DMS153 treated with DMSO at 0.1 percent for 48 hours (cell line): ENCODE results near the gene CHPF.

ENCODE experiments used
- DNase-seq: peaks from one replicate; lab custom pipeline; 2025; ENCODE audit not compliant: unreplicated experiment; lab: John Stamatoyannopoulos, UW

CHPF gene

DNA sequence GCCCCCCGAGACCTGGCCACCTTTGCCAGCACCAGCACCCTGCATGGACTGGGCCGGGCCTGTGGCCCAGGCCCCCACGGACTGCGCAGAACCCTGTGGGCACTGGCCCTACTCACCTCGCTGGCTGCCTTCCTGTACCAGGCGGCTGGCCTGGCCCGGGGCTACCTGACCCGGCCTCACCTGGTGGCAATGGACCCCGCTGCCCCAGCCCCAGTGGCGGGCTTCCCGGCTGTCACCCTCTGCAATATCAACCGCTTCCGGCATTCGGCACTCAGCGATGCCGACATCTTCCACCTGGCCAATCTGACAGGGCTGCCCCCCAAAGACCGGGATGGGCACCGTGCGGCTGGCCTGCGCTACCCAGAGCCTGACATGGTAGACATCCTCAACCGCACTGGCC lies 28.8 kb downstream of the CHPF start:
- no peak for DNase-seq

DNA sequence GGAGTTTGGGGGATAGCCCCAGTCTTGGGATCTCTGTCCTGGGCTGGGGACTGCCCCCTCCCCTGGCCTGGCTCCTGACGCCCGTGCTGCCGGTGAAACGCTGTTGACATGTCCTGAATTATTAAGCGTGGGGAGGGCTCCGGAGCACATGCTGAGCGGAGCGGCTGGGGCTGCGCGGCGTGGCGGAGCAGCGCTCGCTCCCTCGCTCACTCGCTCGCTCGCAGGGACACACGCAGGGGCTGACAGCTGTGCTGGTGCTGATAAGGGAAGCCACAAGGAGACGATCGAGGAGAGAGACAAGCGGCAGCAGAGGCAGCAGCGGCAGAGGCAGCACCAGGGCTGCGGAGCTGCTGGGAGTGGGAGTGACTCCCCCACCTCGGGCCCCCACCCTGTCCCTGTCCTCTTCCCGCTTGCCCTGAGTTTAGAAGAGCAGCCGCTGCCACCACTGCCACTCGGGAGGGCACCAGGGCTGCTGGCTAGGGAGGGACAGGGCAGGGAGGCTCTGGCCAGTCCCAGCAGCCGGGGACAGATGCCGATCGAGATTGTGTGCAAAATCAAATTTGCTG lies 29.3 kb downstream of the CHPF start, which contains the start of gene ASIC4:
Gene ASIC4 (plus strand): TSS at position 287 of the 566 bp plus-strand sequence. CDS start 243 bp downstream, at position 530.
- DNase-seq = no peak

DNA sequence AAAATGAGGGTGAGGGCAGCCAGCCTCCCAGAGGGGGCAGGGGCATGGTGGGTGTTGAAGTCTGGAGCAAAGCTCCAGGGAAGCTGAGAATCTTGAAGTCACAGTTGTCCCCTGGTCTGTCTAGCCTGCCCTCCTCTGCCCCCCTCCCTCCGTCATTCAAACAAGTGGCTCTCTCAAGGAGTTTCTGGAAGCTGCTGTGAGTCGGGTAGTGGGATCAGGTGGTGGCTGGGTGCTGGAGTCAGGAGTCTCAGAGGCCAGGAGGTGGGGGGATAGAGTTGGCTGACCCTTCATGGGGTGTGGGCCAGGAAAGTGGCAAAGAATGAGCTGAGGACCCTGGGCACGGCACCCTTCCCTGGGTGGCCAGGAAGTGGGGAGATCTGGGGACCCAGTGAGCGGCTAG lies 29.8 kb downstream of the CHPF start:
- DNase-seq = no peak

DNA sequence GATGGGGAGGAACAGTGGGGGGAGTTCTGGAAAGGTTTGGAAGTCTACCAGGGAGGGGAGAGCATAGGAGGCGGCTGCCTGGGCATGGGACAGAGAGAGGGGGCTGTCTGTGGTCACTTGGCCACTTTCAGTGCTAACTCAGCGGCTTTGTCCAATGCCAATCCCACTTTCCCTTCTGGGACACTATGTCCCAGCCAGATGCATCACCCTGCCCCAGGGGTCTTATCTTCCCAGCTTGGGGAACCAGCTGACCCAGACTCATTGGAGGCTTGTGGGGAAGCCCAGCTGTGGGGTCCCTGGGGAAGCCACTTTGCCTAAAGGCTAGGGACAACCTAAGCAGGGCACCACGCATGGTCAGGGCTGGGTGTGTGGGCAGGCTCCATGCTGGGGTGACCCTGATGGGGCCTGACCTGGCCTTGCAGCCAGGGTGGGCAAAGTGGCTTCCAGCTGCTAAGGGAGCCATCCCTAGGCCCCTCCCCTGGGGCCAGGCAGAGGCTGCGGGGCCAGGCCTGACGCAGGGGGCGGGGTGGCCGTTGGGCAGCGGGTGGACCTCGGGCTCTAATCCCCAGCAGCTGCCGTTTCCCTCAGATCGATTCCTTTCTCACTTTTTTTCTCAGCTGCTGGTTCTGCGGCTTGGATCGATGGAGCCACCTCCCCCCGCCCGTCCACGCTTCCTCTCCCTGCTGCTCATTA lies 30.9 kb downstream of the CHPF start:
- no peak for DNase-seq

DNA sequence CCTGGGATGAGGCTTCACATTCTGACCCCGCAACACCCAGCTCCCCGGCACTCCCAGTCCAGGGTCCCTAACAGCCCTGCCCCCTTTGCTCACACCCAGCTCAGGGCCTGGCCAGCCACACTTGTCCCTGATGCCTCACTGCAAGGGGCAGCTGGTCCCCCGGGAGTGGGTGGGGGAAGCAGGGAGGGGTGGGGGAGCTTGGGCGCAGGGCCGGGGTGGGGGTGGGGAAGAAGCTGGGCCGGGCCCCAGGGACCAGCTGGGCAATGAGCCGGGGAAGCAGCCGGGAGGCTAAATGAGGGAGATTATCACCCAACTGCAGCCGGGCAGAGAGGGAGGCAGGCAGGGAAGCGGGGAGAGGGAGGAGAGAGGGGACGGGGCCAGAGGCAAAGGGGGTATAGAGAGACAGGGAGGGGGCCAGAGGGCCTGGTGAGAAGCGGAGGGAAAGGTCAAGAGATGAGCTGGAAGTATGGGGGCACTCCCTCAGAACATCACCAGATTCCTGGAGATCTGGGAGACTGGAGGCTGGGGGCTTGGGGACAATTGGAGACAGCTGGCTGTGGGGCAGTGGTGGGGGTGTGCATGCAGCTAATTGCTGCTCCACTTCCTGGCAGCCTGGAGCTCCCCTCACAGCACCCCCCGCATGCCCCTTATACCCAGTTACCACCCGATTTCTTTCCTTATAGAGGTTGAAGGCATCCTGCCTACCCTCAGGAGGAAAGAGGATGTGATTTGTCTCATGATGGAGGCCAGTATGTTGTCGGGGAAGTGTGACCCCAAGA lies 31.9 kb downstream of the CHPF start:
- DNase-seq = no peak

DNA sequence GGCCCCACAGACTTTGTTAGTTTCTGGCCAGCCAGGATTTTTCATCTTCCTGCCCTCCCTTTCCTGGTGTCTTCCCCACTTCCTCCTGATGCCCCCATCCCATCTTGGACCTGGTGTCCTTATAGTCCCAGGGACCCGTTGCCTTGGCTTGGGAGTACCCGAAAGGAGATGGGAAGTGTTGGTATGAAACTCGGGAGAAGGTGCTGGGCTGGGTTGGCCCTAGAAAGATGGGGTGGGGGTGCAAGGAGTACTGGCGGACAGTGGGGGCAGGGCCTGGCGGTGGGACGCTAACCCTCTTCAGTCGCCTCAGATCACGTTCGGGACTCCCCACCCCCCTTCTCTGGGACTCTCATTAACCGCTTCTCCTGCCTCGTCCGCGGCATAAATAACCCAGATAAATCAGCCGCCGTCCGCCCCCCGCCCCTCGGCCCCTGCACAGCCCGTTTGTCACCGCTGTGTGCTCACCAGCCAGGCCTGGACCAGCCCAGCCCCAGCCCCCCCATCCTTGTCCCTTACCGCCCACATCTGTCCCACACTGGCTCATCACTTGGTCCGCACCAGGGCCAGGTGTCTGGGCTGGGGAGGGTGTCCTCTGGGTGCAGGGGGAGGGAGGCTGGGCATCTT lies 33.0 kb downstream of the CHPF start:
- no peak for DNase-seq

DNA sequence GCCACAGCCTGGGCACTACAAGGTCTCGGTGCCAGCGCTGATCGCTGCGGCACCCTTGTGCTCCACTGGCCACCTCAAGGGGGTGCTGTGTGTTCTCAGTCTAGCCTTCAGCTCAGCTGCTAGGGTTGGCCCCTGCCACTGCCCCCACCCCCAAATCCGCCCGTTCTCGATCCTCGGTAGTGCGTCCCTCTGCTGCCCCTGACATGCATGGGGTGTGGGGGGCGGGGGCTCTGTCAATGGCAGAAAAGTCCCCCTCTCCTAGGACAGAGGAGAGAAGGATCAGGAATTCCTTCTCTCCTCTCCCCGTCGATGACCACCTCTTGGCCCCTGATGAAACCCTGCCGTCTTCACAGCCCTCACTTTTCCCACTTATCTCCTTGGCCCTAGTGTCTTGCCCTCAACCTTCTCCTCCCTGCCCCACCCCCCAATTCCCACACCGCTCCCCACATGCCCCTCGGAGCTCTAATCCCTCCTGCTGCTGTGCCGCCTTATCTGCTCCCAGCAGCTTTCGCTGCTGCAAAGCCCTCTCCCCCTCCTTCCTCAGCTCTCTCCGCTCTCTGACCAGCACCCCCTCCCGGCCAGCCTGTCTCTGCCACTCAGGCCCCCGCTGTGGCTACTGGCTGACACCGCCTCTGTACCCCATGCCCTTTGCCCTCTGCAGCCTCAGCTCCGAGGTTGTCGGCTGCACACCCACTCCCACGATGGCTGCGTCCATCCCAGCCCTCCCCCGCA lies 33.7 kb downstream of the CHPF start:
- peak; percentile 45 for DNase-seq

DNA sequence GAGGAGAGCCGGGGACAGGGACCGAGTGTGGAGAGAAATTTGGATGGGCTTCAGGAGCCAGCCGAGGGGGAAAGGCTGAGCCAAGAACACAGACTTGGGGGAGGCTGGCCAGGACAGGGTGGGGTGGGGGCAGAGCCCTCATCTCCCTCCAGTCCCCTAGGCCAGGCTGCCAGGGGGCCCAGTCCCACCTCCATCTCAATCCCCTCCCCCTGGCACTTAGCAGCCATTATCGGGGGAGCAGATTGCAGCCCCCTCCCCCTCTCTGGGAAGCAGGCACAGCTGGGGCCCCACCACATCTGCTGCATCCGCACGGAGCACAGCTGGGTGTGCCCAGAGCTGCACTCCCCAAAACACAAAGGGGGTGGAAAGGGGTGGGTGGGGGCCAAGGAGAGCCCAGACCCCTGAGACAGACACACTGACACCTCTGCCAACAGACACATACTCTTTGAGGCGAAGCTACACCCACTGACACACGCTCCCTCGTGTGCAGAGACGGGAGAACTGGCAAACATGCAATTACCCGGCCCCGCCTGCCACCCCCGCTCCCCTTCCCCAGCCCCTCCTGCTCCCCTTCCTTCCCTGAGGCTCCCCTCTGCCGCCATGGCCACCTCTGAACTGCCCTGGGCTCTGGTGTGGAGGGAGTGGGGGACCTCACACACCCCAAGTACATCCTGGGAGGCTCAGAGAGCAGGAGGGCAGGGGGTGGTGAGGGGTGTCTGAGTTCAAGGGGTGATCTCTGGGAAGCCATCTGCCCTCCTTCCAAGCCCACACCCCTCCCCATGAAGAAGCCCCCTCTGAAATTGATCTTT lies 34.4 kb downstream of the CHPF start:
- DNase-seq = no peak

DNA sequence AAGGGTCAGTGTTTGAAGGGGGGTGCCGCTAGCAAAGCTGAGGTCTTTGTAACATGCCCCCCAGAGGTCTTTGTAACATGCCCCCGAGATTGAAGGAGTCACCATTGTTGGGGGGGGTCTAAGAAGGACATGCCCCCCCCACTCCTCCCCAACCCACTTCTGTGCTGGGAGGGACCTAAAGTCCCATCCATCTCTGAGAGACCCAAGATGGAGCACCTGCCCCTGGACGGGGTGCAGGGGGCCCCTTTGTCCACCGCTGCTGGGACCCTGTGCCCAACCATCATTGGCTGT lies 35.2 kb downstream of the CHPF start:
- no peak for DNase-seq

DNA sequence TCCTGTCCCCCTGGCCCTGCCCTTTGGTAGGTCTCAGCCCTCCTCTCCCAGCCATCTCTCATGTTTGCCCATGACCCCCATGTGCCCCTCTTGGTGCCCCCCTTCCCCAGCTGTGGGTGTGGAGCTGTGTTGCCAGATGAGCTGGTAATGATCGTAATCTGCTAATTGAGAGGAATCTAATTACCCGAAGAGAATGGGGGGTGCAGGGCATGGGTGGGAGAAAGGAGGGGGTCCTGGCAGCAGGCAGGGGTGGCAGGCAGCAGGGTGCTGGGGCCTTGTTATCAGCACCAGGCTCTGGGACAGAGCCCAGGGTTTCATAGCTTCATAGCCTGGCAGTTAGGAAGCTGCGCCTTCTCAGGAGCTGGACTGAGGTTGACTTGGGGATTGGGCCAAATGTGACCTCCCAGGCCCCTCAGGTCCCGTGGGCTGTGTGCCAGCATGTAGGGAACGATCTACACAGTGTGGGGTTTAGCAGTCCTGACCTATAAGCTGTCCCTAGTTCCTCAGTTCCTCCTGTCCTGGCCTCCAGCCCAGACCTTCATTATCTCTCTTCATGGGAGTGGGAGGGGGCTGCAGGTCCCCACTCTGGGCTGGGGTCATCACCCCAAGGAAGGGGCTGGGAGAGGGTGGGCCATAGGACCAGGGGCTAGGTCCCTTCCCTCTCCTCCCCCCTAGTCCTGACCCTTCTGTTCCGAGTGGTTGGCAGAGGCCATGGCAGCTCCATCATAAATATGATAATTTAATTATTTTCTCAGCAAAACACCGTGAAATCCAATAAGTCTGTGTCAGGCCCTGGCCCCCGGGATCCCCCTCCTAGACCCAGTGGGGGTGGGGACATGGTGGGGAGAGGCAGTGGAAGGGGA lies 35.8 kb downstream of the CHPF start:
- DNase-seq = no peak

DNA sequence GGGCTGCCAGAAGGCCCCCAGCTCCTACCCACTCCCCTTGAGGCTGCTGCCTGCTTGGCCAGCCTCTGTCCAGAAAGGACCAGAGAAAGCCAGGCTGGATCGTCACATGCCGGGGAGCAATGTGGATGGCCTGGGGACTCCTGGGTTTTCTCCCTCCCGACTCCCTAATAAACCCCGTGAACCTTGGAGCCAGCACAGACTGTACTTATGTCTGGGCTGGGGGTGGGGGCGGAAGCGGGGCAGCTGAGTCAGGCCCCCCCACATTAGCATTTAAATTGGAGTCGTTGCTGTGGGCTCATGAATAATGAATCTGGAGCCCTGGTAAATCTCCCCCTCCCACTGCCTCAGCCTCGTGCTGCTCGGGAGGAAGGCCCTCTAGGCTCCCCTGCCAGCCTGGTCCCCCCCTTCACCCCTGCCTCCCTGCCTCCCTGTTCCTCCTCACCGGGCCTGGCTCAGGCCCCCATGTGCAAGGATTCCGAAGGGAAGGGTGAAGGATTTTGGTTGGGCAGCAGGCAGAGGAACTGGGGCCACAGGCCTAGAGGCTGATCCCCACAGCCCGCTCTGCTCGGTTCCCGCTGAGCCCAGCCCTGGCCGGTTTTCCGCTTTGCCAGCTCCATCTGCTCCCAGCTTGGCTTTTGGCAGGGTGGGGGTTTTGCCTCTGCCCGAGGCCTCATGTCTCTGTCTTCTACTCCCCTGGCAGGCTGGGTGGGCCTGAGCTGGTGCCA lies 36.6 kb downstream of the CHPF start:
- DNase-seq = no peak

DNA sequence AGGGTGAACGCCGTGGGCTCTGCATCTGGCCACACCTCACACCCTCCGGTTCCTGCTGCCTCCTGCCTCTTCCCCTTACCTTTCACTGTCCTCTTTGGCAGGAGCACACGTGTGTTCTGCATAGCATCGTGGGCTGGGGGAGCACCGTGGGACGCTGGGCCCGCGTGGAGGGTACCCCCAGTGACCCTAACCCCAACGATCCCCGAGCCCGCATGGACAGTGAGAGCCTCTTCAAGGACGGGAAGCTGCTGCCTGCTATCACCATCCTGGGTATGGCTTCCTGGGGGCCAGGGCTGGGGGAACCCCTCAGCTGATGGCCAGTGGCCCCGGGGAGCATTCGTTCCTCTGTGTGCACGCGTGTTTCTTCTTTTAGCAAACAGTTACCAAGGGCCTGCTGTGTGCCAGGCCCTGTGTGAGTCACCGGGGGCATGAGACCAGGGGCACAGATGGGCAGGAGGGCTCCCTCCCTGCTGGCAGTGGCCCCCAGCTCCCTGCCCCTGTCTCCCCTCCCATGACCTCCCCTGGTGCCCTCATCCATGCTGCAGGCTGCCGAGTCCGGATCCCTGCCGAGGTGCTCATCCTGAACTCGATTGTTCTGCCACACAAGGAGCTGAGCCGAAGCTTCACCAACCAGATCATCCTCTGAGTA lies 37.3 kb downstream of the CHPF start:
- DNase-seq = no peak

DNA sequence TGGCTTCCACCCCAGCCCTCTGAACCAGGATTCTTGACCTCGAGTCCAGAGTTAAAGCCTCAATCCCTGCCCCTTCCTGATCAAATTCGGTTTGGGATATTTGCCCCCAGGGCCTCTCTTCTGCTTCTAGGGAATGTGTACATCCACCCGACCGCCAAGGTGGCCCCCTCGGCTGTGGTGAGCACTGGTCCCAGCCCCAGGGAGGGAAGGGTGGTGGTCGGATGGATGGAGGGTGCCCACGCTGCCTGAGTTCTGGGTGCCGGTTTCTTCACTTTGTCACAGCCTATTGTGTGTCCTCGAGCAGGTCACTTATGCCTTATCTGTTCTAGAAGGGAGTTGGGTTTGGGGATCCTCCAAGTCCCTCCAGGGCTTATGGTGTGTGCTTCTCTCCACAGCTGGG lies 38.0 kb downstream of the CHPF start:
- no peak for DNase-seq

DNA sequence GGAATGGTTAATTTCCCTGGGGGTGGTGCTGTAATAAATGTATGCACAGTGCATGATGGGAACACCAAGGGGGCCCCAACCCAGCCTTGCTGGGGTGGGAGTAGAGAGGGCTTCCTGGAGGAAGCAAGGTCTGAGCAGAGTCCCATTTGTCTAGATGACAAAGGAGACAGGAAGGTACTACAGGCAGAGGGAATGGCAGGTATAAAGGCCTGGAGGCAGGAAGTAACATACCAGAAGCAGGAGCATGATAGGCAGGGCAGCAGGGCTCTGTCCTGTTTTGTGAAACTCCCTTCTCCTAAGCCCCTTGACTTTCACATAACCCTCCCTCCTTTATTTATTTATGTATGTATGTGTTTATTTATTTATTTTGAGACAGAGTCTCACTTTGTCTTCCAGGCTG lies 41.0 kb downstream of the CHPF start:
- no peak for DNase-seq

DNA sequence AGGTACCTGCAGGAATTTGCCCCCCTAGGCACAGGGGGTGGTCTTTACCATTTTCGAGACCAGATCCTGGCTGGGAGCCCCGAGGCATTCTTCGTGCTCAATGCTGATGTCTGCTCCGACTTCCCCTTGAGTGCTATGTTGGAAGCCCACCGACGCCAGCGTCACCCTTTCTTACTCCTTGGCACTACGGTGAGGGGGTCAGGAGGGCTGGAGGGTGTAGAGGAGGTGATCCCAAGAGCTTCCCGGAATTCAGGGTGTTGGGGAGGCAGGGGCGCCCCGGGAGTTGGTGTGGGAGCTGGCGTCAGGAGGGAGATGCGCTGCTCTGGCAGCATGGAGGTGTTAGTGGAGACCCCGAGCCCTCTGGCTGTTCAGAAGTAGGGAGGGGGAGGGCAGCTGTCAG lies 41.8 kb downstream of the CHPF start:
- no peak for DNase-seq

DNA sequence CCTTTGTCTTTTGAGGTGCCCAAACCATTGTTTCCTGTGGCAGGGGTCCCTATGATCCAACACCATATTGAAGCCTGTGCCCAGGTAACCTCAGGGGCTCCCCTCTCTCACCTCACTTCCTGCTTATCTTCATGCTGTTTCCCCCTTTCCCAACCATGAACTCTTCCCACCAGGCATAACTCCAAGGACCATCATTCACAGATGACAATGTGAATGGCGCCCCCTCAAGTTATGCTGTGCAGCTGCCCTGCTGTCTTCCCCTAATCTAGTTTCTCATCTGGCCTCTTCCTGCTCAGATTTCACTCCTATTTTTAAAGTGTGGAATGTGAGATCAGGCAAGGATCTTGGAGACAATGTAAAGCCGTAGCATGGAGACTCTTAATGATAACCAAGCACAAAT lies 43.5 kb downstream of the CHPF start:
- no peak for DNase-seq

DNA sequence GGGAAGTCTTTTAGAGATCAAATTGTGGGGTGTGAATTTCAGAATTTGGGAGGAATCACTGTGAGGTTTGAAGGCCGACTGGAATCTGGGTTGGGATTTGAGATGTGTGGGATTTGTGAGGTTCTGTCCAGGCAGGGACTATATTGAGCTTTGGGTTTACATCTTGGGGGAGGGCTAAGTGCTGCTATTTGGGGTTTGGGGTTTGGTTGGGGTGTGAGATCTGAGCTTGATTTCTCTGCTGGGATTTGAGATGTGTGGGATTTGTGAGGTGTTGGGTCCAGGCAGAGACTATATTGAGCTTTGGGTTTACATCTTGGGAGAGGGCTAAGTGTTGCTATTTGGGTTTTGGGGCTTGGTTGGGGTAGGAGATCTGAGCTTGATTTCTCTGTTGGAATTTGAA lies 44.1 kb downstream of the CHPF start:
- DNase-seq = no peak

DNA sequence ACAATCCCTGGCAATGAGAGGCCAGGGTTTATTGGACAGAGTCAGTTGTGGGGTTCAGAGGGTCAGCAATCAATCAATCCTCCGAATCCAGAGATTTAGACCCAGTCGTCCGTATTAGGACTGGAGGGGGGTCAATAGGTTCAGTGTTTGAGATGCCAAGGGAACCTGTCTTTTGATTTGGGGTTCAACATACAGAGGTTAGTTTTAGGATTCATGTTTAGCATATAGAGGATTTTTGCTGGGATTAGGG lies 44.6 kb downstream of the CHPF start:
- no peak for DNase-seq
